H1 (cell line): ENCODE data around the gene MYO5A. TPM values are rescaled to one million over a fixed set of nuclear protein-coding genes. Genes with fewer than 3 reads are reported as not detected.

Source experiments
- BACH1 ChIP-seq: IDR thresholded peaks from 2 replicates; pipeline ENCODE4 v1.6.1; 2012; ENCODE audit warnings: low read length, improper control_type of control experiment
- CBX5 ChIP-seq: fragments of 300-800, 300-1000 bp; sonication (generic); IDR thresholded peaks from 2 replicates; pipeline ENCODE4 v1.7.1; 2016; ENCODE audit warnings: antibody characterized with exemption, low read length, low read depth
- POLR2AphosphoS5 ChIP-seq: IDR thresholded peaks from 2 replicates; pipeline ENCODE4 v1.6.1; 2011; ENCODE audit warnings: low read depth, low read length
- RNF2 ChIP-seq: fragments of 200-900, 300-1000 bp; sonication (generic); IDR thresholded peaks from 2 replicates; pipeline ENCODE4 v1.7.1; 2016; ENCODE audit warnings: borderline replicate concordance, low read depth, mild to moderate bottlenecking, antibody characterized with exemption, low read length; ENCODE audit not compliant: poor library complexity, severe bottlenecking; ENCODE audit errors: missing control alignments
- YY1 ChIP-seq: IDR thresholded peaks from 2 replicates; pipeline ENCODE4 v1.6.1; 2011; ENCODE audit warnings: low read depth, mild to moderate bottlenecking, low read length
- polyA plus RNA-seq, 7 experiments: library from polyadenylated mRNA; depleted of rRNA in 3 of 7; stranded (reverse) in 5 of 7; unstranded in 2 of 7; fragments of >200 nt in 5 of 7; fragments of 200-250 nt in 2 of 7; gene quantifications; 1 replicate in 5 of 7; 2 replicates in 1 of 7; 4 replicates in 1 of 7; pipeline versions ENCODE4 v1.2.1 to v1.2.3, GENCODE V29; 2011 to 2013; ENCODE audit warnings: missing spikeins in 2 of 7, mixed read lengths in 2 of 7
- total RNA-seq: library from RNA; stranded (reverse); fragmentation: NEBNext Ultra II Directional; extraction: Animal tissue kit (Norgen Biotek cat#: 25700); gene quantifications from 2 replicates; pipeline ENCODE4 v1.2.1, GENCODE V29; 2021
- TF ChIP-seq, protein P1 (sequence below): IDR thresholded peaks from 2 replicates; pipeline ENCODE4 v1.6.1; 2012; ENCODE audit warnings: low read length, inconsistent platforms

The MYO5A gene
- total and polyA plus RNA-seq, 2 of the 8 experiments (the other 6 are each of a cell fraction or from before 2014, with no cell fraction given), result 11.4 to 24.7 TPM

DNA sequence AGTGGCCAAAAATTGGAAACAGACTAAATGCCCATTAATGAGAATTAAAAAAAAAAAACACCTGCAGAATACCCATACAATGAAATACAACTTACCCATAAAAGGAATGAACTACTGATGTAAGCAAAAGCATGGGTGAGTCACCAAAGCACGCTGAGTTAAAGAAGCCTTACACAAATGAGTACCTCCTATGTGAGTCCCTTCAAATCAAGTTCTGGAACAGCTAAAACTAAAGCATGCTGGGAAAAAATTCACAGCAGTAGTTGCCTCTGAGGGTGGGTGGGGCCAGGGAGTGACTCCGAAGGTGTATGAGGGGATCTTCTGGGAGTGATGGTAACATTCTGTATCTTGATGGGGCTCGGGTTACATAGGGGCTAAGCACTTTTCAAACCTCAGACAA is 244.5 kb downstream of the MYO5A start (continued):
- TF ChIP-seq BACH1 (no peak), POLR2AphosphoS5 (no peak), RNF2 (no peak), YY1 (no peak), CBX5 (no peak)
- TF ChIP-seq, protein P1, sequence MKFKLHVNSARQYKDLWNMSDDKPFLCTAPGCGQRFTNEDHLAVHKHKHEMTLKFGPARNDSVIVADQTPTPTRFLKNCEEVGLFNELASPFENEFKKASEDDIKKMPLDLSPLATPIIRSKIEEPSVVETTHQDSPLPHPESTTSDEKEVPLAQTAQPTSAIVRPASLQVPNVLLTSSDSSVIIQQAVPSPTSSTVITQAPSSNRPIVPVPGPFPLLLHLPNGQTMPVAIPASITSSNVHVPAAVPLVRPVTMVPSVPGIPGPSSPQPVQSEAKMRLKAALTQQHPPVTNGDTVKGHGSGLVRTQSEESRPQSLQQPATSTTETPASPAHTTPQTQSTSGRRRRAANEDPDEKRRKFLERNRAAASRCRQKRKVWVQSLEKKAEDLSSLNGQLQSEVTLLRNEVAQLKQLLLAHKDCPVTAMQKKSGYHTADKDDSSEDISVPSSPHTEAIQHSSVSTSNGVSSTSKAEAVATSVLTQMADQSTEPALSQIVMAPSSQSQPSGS, result no peak
